Activated T-cell treated with anti-CD3 and anti-CD28 coated beads for 1 hour (primary cell): ENCODE results near the gene ACVR1B.

ENCODE experiments used
- DNase-seq: peaks from one replicate; pipeline ENCODE4 v3.0.0-alpha.2; 2020; ENCODE audit warnings: low read depth

ACVR1B gene

GRCh38 chr12:52022841-52023181 lies 71.3 kb downstream of the ACVR1B start:
- no peak for DNase-seq

GRCh38 chr12:52023182-52023975 lies 71.9 kb downstream of the ACVR1B start:
- DNase-seq = peak; percentile 92

- no peak for DNase-seq
Measured at GRCh38 chr12:52023976-52024688, 72.6 kb downstream of the ACVR1B start.

GRCh38 chr12:52024845-52025230 lies 73.3 kb downstream of the ACVR1B start:
- no peak for DNase-seq

- no peak for DNase-seq
Measured at GRCh38 chr12:52026263-52026662, 74.8 kb downstream of the ACVR1B start.

- DNase-seq = no peak
Measured at GRCh38 chr12:52027085-52027843, 75.8 kb downstream of the ACVR1B start.

GRCh38 chr12:52029685-52030084 lies 78.2 kb downstream of the ACVR1B start:
- DNase-seq = no peak

GRCh38 chr12:52032446-52032803 lies 80.9 kb downstream of the ACVR1B start:
- DNase-seq = no peak

GRCh38 chr12:52032804-52033445 lies 81.4 kb downstream of the ACVR1B start:
- DNase-seq = peak; percentile 81

GRCh38 chr12:52033446-52034140 lies 82.1 kb downstream of the ACVR1B start:
- no peak for DNase-seq

- DNase-seq = no peak
Measured at GRCh38 chr12:52035190-52035589, 83.7 kb downstream of the ACVR1B start.

- no peak for DNase-seq
Measured at GRCh38 chr12:52035926-52036325, 84.4 kb downstream of the ACVR1B start.

GRCh38 chr12:52036587-52037171 lies 85.2 kb downstream of the ACVR1B start:
- DNase-seq = peak; percentile 83

- DNase-seq = no peak
Measured at GRCh38 chr12:52037248-52037861, 85.9 kb downstream of the ACVR1B start.

- no peak for DNase-seq
Measured at GRCh38 chr12:52038447-52038846, 86.9 kb downstream of the ACVR1B start.

GRCh38 chr12:52041035-52041434 lies 89.5 kb downstream of the ACVR1B start:
- no peak for DNase-seq

- DNase-seq = peak; percentile 30
Measured at GRCh38 chr12:52041695-52042123, 90.2 kb downstream of the ACVR1B start.

GRCh38 chr12:52042706-52043385 lies 91.3 kb downstream of the ACVR1B start:
- no peak for DNase-seq

- no peak for DNase-seq
Measured at GRCh38 chr12:52043386-52044212, 92.1 kb downstream of the ACVR1B start.
